Mesodermal cell (in vitro differentiated cells): ENCODE measurements around the gene WNT3A.

Source experiments
- H3K27ac ChIP-seq: 2 replicates; pipeline ENCODE4 v1.7.0; 2013; ENCODE audit warnings: mild to moderate bottlenecking, low read depth, low read length, moderate library complexity; ENCODE audit not compliant: severe bottlenecking
- H3K36me3 ChIP-seq: 2 replicates; pipeline ENCODE4 v1.7.1; 2013; ENCODE audit warnings: mild to moderate bottlenecking, low read length, moderate library complexity; ENCODE audit not compliant: control insufficient read depth, insufficient read depth
- H3K4me1 ChIP-seq: one replicate; pipeline ENCODE4 v1.7.1; 2013; ENCODE audit warnings: mild to moderate bottlenecking, low read length; ENCODE audit not compliant: insufficient read depth, control insufficient read depth, poor library complexity, severe bottlenecking
- H3K4me3 ChIP-seq: 2 replicates; pipeline ENCODE4 v1.7.0; 2013; ENCODE audit warnings: low read length, control low read depth, mild to moderate bottlenecking; ENCODE audit not compliant: insufficient read depth, poor library complexity, severe bottlenecking; ENCODE audit errors: extremely low read depth
- H3K9me3 ChIP-seq: 2 replicates; pipeline ENCODE4 v1.7.1; 2013; ENCODE audit warnings: mild to moderate bottlenecking, low read length, moderate library complexity; ENCODE audit not compliant: control insufficient read depth
- WGBS, 2 experiments: methylation state at CpG; one replicate each; pipeline ENCODE4 v1.1.5; 2013; ENCODE audit warnings: missing lambda C conversion rate in 2 of 2; ENCODE audit not compliant: insufficient coverage in 2 of 2; 5-methylcytosine and 5-hydroxymethylcytosine counted together

WNT3A gene

DNA sequence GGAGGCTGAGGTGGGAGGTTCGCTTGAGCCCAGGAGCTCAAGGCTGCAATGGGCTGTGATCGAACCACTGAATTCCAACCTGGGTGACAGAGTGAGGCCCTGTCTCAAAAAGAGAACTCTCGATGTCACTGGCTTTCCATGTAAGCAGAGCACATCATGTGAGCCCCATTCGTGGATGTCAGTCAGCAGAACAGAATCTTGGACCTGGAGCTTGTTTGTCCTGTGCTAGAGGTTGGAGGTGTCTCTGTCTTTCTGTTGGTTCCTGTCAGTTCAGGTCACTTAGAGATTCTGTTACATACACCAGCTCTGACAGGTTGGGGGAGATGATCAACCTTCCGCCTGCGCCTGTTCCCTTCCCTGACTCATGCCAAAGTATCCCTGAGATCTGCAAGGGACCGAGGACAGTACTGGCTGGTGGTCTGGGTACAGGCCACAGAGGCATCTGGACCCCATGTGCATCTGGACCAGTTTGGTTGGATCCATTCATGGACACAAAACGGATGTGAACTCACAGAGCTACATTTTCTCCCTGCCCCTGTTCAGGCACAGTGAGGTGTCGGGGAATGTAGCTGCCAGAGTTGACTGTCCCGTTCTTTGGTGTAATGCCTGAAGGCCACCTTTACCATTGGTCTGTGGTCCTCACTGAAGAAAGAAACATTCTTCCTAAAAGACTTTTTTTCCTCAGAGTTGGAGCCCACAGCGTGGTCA is 85.7 kb downstream of the WNT3A start:
- H3K9me3 ChIP-seq = peaks cover 23% of the 10 kb centered on the region
- H3K4me1 ChIP-seq = peaks cover 31% of the 10 kb centered on the region
- no peak overlapping the region for H3K4me3 ChIP-seq
- WGBS, 2 experiments = 97 to 98% methylated on average over 11 of the region's 11 CpGs
- H3K36me3 ChIP-seq = peaks cover 99% of the 10 kb centered on the region
- H3K27ac ChIP-seq = no peak overlapping the region

DNA sequence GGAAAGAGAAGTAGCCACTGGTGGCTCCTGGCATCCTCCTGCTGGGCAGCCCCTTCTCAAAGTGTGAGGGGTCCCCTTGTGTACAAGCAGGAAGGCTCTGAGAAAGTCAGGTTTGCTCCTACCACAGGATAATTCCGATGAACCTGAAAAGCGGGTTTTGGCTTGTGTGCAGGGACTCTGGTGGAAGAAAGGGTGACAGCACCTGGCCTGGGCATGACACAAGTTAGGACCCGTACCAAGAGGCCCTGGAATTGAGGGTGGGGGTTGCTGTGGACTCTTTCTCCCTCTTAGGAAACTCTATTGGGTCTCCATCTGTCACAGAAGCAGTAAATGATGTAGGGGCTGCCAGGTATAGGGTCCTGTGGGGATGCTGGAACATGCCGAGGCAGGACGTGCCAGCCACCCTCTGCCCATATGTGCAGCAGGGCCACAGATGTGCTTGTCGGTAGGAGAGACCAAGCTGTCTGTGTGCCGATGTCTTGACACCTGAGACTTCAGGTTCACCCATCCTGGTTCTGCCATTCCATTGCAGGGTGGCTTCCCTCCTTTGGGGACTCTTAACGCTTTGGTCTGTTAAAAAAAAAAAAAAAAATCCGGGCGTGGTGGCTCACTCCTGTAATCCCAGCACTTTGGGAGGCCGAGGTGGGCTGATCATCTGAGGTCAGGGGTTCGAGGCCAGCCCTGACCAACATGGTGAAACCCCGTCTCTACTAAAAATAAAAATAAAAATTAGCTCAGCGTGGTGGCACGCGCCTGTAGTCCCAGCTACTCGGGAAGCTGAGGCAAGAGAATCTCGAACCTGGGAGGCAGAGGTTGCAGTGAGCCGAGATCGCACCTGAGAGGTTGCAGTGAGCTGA is 86.5 kb downstream of the WNT3A start:
- Histone ChIP-seq H3K9me3 (peaks cover 23% of the 10 kb centered on the region), H3K36me3 (peaks cover 99% of the 10 kb centered on the region), H3K27ac (no peak overlapping the region), H3K4me3 (no peak overlapping the region), H3K4me1 (peaks cover 23% of the 10 kb centered on the region)
- 95 to 98% methylated on average over 14 to 19 of the region's 20 CpGs for whole genome bisulfite sequencing, 2 experiments

DNA sequence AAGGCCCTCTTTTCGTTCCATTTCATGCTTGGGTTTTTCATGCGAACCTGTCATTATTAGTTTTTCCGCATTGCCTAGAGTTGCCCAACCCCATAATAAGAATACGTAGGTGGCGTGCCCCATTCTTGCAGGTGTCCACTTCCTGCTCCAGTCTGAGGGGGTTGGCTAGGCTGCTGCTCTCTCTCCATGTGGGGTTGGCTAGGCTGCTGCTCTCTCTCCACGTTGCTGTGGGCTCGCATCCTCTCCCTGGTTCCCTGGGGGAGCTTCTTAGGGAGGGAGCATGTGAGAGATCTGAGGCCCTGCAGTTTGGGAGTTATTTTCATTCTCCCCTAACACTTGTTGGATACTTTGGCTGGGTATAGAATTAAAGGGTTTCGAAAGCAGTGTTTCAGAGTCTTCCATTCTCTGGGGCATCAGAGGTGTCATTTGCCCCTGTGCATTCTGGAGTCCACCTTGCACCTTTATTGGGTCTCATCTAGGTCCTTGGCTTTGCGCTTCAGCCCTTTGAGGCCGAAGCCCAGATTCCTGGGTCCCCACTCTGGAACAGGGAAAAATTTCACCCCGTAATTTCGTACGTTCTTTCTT is 87.7 kb downstream of the WNT3A start:
- Histone ChIP-seq H3K4me1 (peaks cover 11% of the 10 kb centered on the region), H3K4me3 (no peak overlapping the region), H3K36me3 (peaks cover 99% of the 10 kb centered on the region), H3K27ac (no peak overlapping the region), H3K9me3 (peaks cover 23% of the 10 kb centered on the region)
- 96 to 97% methylated on average over 7 to 8 of the region's 13 CpGs for WGBS, 2 experiments

DNA sequence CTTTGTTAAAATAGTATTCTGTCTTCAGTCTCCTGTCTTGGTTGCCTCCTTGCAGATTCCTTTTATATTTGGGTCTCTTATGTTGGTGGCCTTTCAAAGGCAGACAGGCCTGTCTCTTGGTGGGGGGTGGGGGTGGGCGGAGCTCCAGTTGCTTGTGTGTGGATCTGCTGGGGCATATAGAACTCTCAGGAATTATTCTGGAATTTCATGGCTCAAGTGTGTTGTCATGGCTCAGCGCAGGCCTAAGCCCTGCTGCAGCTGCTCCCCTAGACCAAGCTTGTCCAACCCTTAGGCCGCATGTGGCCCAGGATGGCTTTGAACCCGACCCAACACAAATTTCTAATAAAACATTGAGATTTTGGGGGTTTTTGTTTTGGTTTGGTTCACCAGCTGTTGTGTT is 88.4 kb downstream of the WNT3A start:
- 88 to 100% methylated on average over 1 of the region's 4 CpGs for WGBS, 2 experiments
- no peak overlapping the region for H3K27ac ChIP-seq
- peaks cover 6% of the 10 kb centered on the region for H3K4me1 ChIP-seq
- no peak overlapping the region for H3K4me3 ChIP-seq
- peaks cover 99% of the 10 kb centered on the region for H3K36me3 ChIP-seq
- H3K9me3 ChIP-seq = peaks cover 23% of the 10 kb centered on the region

DNA sequence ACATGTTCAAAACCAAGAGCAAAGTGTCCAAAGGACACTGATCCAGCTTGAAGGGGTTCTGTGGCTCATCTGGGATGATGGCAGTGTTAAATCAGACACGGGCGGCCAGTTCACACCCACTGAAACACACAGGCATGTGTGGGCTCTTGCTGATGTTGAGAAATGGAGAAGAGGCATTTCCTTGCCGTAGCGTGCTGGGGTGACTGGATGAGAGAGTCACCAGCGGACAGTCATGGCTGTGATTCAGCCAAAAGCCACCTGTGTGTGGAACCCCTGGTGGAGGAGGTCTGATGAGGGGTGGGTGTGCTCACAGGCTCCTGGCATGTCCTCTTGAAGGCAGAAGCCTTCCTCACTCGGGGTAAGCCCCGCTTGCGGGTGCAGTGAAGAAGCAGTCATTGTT is 89.1 kb downstream of the WNT3A start:
- peaks cover 99% of the 10 kb centered on the region for H3K36me3 ChIP-seq
- WGBS, 2 experiments = 100% methylated on average over 6 of the region's 8 CpGs
- no peak overlapping the region for H3K27ac ChIP-seq

DNA sequence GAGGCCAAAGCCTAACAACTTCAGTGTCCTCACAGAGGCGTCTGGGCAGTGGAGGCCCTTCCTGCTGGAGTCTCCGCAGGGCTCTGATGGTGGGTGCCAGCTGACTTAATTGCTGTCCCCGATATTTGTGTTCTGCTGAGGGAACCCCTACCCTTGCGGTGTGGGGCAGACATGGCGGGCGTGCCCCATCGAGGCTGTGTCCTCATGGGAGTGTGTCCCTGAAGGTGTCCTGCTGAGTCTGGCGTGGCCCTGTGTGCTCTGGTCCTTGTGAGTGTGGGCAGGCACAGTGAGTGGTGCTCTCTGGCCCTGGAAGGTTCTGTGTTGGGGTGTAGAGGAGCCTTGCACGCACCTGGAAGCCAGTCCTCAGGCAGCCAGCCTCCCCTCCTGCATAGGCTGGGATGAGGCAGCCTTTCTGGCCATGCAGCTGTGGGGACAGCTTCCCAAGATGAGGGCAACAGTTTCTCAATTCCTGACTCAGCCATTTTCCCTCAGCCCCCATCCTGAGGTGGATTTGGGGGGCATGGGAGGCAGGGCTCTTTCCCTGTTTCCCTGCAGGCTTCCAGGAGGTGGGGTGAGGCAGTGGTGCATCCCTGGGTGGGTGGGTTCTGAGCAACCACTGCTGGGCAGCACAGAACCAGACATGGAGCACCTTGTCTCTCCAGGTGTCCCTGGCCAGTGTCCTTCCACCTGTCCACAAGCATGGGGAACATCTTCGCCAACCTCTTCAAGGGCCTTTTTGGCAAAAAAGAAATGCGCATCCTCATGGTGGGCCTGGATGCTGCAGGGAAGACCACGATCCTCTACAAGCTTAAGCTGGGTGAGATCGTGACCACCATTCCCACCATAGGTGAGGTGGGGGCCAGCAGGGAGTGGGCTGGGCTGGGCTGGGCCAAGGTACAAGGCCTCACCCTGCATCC is 89.9 kb downstream of the WNT3A start:
- 94 to 97% methylated on average over 9 to 10 of the region's 13 CpGs for WGBS, 2 experiments
- H3K27ac ChIP-seq = no peak overlapping the region
- H3K4me1 ChIP-seq = peaks cover 1% of the 10 kb centered on the region
- H3K9me3 ChIP-seq = peaks cover 23% of the 10 kb centered on the region
- no peak overlapping the region for H3K4me3 ChIP-seq
- peaks cover 94% of the 10 kb centered on the region for H3K36me3 ChIP-seq

More for the DNA sequence above, 89.1 kb downstream of the WNT3A start:
- Histone ChIP-seq H3K4me3 (no peak overlapping the region), H3K9me3 (peaks cover 23% of the 10 kb centered on the region), H3K4me1 (no peaks in the 10 kb centered on the region)

DNA sequence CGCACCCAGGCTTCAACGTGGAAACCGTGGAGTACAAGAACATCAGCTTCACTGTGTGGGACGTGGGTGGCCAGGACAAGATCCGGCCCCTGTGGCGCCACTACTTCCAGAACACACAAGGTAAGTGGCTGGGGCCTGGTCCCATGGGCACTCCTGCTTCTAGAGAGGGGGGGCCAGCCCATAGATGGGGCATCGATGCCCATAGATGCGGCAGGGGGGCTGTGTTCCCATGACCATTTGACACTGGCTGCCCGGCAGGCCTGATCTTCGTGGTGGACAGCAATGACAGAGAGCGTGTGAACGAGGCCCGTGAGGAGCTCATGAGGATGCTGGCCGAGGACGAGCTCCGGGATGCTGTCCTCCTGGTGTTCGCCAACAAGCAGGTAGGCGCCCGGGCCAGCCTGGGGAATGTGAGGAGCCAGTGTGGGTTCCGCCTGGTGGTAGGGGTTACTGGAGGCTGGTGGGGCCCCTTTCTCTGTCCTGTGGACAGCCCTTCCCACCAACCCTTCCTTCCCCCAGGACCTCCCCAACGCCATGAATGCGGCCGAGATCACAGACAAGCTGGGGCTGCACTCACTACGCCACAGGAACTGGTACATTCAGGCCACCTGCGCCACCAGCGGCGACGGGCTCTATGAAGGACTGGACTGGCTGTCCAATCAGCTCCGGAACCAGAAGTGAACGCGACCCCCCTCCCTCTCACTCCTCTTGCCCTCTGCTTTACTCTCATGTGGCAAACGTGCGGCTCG is 90.7 kb downstream of the WNT3A start:
- WGBS, 2 experiments = 96% methylated on average over 26 to 29 of the region's 34 CpGs
- Histone ChIP-seq H3K4me1 (peaks cover 6% of the 10 kb centered on the region), H3K27ac (no peak overlapping the region), H3K4me3 (no peak overlapping the region), H3K36me3 (peaks cover 86% of the 10 kb centered on the region), H3K9me3 (peaks cover 19% of the 10 kb centered on the region)

DNA sequence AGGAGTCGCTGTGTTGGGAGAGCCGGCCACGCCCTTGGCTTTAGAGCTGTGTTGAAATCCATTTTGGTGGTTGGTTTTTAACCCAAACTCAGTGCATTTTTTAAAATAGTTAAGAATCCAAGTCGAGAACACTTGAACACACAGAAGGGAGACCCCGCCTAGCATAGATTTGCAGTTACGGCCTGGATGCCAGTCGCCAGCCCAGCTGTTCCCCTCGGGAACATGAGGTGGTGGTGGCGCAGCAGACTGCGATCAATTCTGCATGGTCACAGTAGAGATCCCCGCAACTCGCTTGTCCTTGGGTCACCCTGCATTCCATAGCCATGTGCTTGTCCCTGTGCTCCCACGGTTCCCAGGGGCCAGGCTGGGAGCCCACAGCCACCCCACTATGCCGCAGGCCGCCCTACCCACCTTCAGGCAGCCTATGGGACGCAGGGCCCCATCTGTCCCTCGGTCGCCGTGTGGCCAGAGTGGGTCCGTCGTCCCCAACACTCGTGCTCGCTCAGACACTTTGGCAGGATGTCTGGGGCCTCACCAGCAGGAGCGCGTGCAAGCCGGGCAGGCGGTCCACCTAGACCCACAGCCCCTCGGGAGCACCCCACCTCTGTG is 91.6 kb downstream of the WNT3A start:
- 93 to 96% methylated on average over 28 of the region's 28 CpGs for WGBS, 2 experiments
- Histone ChIP-seq H3K27ac (no peak overlapping the region), H3K4me3 (no peak overlapping the region), H3K9me3 (peaks cover 10% of the 10 kb centered on the region), H3K4me1 (peaks cover 6% of the 10 kb centered on the region), H3K36me3 (peaks cover 77% of the 10 kb centered on the region)

DNA sequence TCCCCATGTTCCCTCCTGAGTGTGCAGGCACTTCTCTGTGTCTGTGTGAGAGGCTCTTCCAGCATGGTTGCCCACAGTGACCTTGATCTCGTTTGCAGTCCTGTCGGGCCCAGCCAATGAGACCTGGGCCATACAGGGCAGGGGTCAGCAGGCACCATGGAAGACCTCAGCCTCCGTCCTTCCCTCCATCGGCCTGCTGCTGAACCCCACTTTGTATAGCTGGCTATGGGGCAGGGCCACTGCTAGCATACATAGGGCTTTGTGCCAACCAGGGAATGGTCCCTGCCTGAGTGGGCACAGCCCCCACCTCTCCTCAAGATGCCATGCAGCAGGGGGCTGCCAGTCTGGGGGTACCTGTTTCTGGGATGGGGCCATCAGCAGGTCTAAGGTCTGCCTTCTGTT is 92.5 kb downstream of the WNT3A start:
- peaks cover 68% of the 10 kb centered on the region for H3K36me3 ChIP-seq
- peaks cover 6% of the 10 kb centered on the region for H3K4me1 ChIP-seq
- no peak overlapping the region for H3K27ac ChIP-seq
- 96% methylated on average over 4 of the region's 4 CpGs for WGBS, 2 experiments
- no peak overlapping the region for H3K4me3 ChIP-seq
- peaks cover 5% of the 10 kb centered on the region for H3K9me3 ChIP-seq
